ENCODE measurements around the gene FLNB. TPM values are rescaled to one million over a fixed set of nuclear protein-coding genes. Genes with fewer than 3 reads are reported as not detected.

Gene FLNB
- total RNA-seq, 4 donors from 2014 or later = 82.5 to 192 (median 145) TPM

GRCh38 chr3:58176185-58176530 lies 167.9 kb downstream of the FLNB start:
- ATAC-seq (ENCODE audit: low FRiP score) (no peak), DNase-seq (ENCODE audit: low spot score) (no peak)
- TF ChIP-seq CTCF (IDR thresholded peaks at IDR 0.05) = no peak

DNA sequence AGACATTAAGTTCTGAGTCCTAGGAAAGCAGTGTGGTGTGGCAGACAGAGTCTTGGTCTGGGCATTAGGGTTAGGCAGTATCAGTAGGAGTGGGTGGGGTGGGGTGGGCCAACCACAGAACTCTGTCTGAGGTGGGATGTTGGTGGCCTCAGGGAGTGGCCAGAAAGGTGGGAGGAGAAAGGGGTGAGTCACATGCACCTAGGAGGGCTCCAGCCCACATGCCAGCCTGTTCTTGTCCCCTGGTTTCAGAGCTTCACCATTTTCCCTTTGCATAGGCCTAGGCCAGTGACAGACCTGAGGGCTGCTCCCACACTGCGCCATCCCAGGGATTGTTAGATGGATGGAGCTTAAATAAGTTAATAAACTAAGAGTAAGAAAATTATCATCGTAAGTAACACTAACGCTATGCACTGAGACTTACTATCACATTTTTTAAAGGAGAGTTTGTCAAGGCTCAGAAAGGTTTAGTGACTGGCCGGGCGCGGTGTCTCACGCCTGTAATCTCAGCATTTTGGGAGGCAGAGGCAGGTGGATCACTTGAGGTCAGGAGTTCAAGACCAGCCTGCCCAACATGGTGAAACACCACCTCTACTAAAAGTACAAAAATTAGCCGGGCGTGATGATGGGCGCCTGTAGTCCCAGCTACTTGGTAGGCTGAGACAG lies 168.7 kb downstream of the FLNB start:
- no peak for TF ChIP-seq CTCF (IDR thresholded peaks at IDR 0.05)
- ATAC-seq (ENCODE audit: low FRiP score) (no peak), DNase-seq (ENCODE audit: low spot score) (no peak)

DNA sequence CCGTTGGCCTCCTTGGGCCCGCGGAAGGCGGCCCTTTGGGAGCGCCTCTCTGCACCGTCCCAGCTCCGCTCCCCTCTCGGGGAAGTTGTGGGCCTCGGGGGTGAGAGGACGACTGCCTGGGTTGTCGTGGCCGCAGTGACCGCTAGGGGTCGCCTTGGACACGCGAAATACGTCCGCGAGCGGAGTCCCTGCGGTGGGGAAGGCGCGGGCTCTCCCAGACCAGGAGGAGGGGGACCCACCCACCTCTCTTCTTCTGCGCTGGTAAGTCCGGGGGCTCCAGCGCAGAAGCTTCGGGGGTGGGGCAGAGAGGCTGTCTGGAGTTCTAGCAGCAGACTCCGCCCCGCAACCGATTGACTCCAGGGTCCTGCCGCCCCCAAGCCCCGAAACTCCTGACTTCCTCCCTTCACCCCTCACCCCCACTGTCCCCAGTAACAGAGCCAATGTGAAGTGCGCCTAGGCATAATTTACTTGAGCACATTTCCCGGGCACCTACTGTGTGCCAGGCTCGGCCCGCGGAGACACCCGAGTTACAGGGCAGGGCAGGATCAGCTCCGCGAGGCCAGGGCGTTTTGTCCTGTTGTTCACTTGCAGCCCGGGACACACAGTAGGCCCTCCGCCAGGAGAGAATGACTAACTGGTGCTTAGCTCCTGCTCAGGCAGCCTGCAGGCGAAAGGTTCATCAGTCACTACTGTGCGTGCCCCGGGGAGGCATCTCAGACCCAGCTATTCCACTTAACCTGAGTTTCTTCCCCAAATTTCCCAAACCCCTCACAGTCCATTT lies 169.7 kb downstream of the FLNB start:
- DNase-seq (ENCODE audit: low spot score) = peak; percentile 95
- peak; percentile 82 for ATAC-seq (ENCODE audit: low FRiP score)
- peak in 2 of 3 donors; percentile 76 to 81 for TF ChIP-seq CTCF (IDR thresholded peaks at IDR 0.05)

DNA sequence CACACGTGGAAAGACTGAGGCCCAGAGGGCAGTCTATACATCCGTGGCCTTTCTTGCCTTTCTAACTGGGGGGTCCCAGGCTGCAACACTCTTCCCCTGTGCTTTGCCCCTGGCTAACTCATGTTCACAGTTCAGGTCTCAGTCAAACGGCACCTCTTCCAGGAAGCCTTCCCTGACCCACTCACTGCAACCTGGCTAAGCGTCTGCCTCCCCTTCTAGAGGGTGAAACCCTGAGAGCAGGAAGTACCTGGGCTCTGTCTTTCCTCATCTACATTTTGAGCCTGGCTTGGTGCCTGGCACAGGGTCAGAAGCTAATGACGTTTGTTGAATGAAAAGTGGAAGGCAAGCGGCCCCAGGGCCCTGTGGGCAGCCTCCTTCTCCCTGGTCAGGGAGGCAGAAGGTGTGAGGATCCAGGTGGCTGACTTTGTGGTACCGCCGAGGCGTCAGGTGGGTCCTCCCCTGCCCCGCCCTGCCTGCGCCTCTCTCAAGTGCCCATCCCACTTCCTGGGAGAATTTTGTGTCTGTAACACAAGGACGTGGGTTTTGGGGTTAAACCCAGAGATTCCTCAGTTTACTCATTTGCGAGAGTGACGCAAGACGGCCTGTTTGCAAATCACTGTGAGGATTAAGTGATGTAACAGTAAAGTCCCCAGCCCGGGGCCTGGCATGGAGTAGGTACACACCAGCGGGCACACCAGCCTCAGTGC lies 170.5 kb downstream of the FLNB start:
- no peak for TF ChIP-seq CTCF (IDR thresholded peaks at IDR 0.05)
- no peak for DNase-seq (ENCODE audit: low spot score)
- ATAC-seq (ENCODE audit: low FRiP score) = no peak

GRCh38 chr3:58179235-58180098 lies 171.2 kb downstream of the FLNB start:
- DNase-seq (ENCODE audit: low spot score) (no peak), ATAC-seq (ENCODE audit: low FRiP score) (no peak)

More at GRCh38 chr3:58179235-58180098, 171.2 kb downstream of the FLNB start:
- no peak for TF ChIP-seq CTCF (IDR thresholded peaks at IDR 0.05)

Measured in omental fat pad (tissue), 4 donors.